Neuronal stem cell (in vitro differentiated cells): Measurements from ENCODE around the gene TUBGCP3.
A peak's percentile ranks its signal among the peaks of the same experiment; 100 is the strongest.

Experiments used
- DNase-seq: peaks from one replicate; pipeline ENCODE4 v3.0.0-alpha.2; 2013; ENCODE audit warnings: low spot score
- H2AFZ ChIP-seq: one replicate; pipeline ENCODE4 v1.6.1; 2013; ENCODE audit warnings: mild to moderate bottlenecking, low read length, inconsistent platforms
- H2AK5ac ChIP-seq: 2 replicates; pipeline ENCODE4 v1.6.1; 2013; ENCODE audit warnings: low read depth, mild to moderate bottlenecking, inconsistent platforms, low read length, moderate library complexity, mixed read lengths
- H2BK120ac ChIP-seq: 2 replicates; pipeline ENCODE4 v1.6.1; 2013; ENCODE audit warnings: low read depth, mild to moderate bottlenecking, inconsistent platforms, low read length, moderate library complexity, mixed read lengths
- H2BK12ac ChIP-seq: one replicate; pipeline ENCODE4 v1.6.1; 2013; ENCODE audit warnings: low read length, inconsistent platforms
- H2BK15ac ChIP-seq: 2 replicates; pipeline ENCODE4 v1.6.1; 2013; ENCODE audit warnings: mild to moderate bottlenecking, low read length, inconsistent platforms, mixed read lengths
- H2BK5ac ChIP-seq: one replicate; pipeline ENCODE4 v1.6.1; 2013; ENCODE audit warnings: inconsistent platforms, mild to moderate bottlenecking, low read length, moderate library complexity
- H3K14ac ChIP-seq: one replicate; pipeline ENCODE4 v1.6.1; 2013; ENCODE audit warnings: low read length, inconsistent platforms
- H3K18ac ChIP-seq: 2 replicates; pipeline ENCODE4 v1.6.1; 2013; ENCODE audit warnings: low read length, inconsistent platforms
- H3K23ac ChIP-seq: 2 replicates; pipeline ENCODE4 v1.6.1; 2013; ENCODE audit warnings: low read depth, mild to moderate bottlenecking, mixed read lengths, low read length, inconsistent platforms; ENCODE audit not compliant: poor library complexity
- H3K27ac ChIP-seq: replicated peaks from 3 replicates; pipeline ENCODE4 v1.5.1; 2013; ENCODE audit warnings: low read length, inconsistent platforms
- H3K27me3 ChIP-seq, 3 experiments: 2 replicates each; pipeline ENCODE4 v1.6.1; 2013; ENCODE audit warnings: low read length in 3 of 3, mild to moderate bottlenecking in 2 of 3, inconsistent platforms in 1 of 3, low read depth in 1 of 3, mixed read lengths in 1 of 3, moderate library complexity in 1 of 3; ENCODE audit not compliant: control insufficient read depth in 3 of 3, insufficient read depth in 3 of 3
- H3K36me3 ChIP-seq, 2 donors: replicated peaks in 1 of 2; 2 replicates each; pipeline ENCODE4 v1.6.1; 2013; ENCODE audit warnings: low read length in 2 of 2; ENCODE audit not compliant: control insufficient read depth in 2 of 2, insufficient read depth in 2 of 2
- H3K4ac ChIP-seq: 2 replicates; pipeline ENCODE4 v1.6.1; 2013; ENCODE audit warnings: inconsistent platforms, mild to moderate bottlenecking, low read length, moderate library complexity
- H3K4me1 ChIP-seq, 2 donors: 1 replicate in 1 of 2; 2 replicates in 1 of 2; pipeline ENCODE4 v1.6.1; 2013; ENCODE audit warnings: low read length in 2 of 2, low read depth in 1 of 2; ENCODE audit not compliant: control insufficient read depth in 2 of 2, insufficient read depth in 1 of 2
- H3K4me2 ChIP-seq: one replicate; pipeline ENCODE4 v1.6.1; 2013; ENCODE audit warnings: mild to moderate bottlenecking, low read length, inconsistent platforms; ENCODE audit not compliant: insufficient read depth, poor library complexity, severe bottlenecking
- H3K4me3 ChIP-seq, 2 donors: 2 replicates each; pipeline ENCODE4 v1.5.1; 2013; ENCODE audit warnings: low read length in 2 of 2, mild to moderate bottlenecking in 2 of 2, inconsistent platforms in 1 of 2, moderate library complexity in 1 of 2
- H3K79me1 ChIP-seq: one replicate; pipeline ENCODE4 v1.6.1; 2013; ENCODE audit warnings: low read depth, mild to moderate bottlenecking, inconsistent platforms, low read length, moderate library complexity
- H3K9ac ChIP-seq: one replicate; pipeline ENCODE4 v1.6.1; 2013; ENCODE audit warnings: mild to moderate bottlenecking, low read depth, low read length, inconsistent platforms; ENCODE audit not compliant: poor library complexity
- H3K9me3 ChIP-seq, 2 donors: replicated peaks in 1 of 2; 2 replicates each; pipeline versions ENCODE3 to v1.6.1; 2013; ENCODE audit warnings: low read length in 2 of 2, mild to moderate bottlenecking in 2 of 2, inconsistent platforms in 1 of 2, low read depth in 1 of 2, mixed read lengths in 1 of 2, moderate library complexity in 1 of 2; ENCODE audit not compliant: control insufficient read depth in 2 of 2, insufficient read depth in 1 of 2
- H4K8ac ChIP-seq: one replicate; pipeline ENCODE4 v1.6.1; 2013; ENCODE audit warnings: low read depth, mild to moderate bottlenecking, inconsistent platforms, low read length, moderate library complexity
- H4K91ac ChIP-seq: one replicate; pipeline ENCODE4 v1.6.1; 2013; ENCODE audit warnings: low read length, low read depth, mild to moderate bottlenecking, inconsistent platforms; ENCODE audit not compliant: poor library complexity
- WGBS, 2 donors: extraction: QIAGEN DNeasy Blood & Tissue Kit; methylation state at CpG; one replicate each; pipeline ENCODE4 v1.1.7; 2013; ENCODE audit warnings: missing lambda C conversion rate in 2 of 2, mixed read lengths in 1 of 2; ENCODE audit not compliant: insufficient read length in 2 of 2, insufficient replicate concordance in 1 of 2; ENCODE audit errors: extremely low coverage in 2 of 2; 5-methylcytosine and 5-hydroxymethylcytosine counted together

Gene TUBGCP3

DNA sequence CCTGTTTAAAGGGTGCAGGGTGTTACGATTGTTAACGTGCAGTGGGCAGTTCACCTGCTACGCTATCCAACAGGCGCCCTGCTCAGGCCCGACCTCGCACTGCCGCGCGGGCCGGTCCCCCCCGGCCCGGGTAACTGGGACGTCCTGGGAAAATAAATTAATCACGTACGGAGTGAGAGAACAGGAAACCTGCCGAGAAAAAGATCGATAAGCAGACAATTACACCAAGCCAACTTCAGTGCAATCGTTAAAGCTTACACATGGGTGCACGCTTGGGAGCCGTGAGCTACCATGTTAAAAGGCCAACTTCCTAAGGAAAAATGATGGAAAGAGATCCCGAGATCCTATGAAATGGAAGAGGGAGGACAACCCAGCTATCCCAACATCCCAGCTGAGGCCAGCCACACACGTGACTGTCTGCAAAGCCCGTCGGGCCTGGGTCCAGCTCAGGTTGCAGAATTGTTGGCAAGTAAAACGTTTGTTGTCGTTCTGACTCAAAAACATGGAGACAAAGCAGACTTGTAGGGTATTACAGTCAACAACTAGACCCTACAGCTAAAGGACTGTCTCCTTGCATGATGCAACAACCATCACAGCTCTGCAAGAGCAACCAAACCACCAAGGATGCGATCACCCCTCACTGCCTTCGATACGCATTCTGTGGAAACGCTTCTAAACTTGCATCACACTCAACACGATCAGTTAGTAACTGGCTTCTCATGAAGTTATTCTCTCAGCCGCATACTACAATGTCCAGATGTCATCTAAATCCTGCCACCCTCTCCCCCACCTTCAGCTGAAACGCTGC lies 741 bp upstream of the TUBGCP3 start:
- peak overlapping the region in 1 of 2 donors; percentile 94 for H3K4me3 ChIP-seq
- H3K14ac ChIP-seq: no peak overlapping the region
- no peaks in the 10 kb centered on the region for H3K27me3 ChIP-seq
- peak overlapping the region; percentile 90 for H4K8ac ChIP-seq
- no peak overlapping the region for H3K9ac ChIP-seq
- H3K79me1 ChIP-seq: peaks cover 6% of the 10 kb centered on the region
- H4K91ac ChIP-seq: no peak overlapping the region
- H2BK12ac ChIP-seq: no peak overlapping the region
- peaks cover 0 to 16% of the 10 kb centered on the region in 2 donors for H3K9me3 ChIP-seq
- H3K4me1 ChIP-seq: peaks cover 7% of the 10 kb centered on the region in 2 donors
- peak overlapping the region; percentile 97 for H2AFZ ChIP-seq
- peak overlapping the region; percentile 18 for H2AK5ac ChIP-seq
- no peak overlapping the region for H2BK15ac ChIP-seq
- H3K27ac ChIP-seq: peak overlapping the region; percentile 95
- H3K23ac ChIP-seq: no peak overlapping the region
- no peak for DNase-seq
- H2BK5ac ChIP-seq: peak overlapping the region; percentile 95
- no peak overlapping the region for H3K4me2 ChIP-seq
- peak overlapping the region; percentile 77 for H3K18ac ChIP-seq
- no peak overlapping the region for H2BK120ac ChIP-seq
- H3K4ac ChIP-seq: no peak overlapping the region
- WGBS, 2 donors: no CpG with 5 or more reads among the region's 33 CpGs
- peaks cover 2 to 7% of the 10 kb centered on the region in 2 donors for H3K36me3 ChIP-seq

DNA sequence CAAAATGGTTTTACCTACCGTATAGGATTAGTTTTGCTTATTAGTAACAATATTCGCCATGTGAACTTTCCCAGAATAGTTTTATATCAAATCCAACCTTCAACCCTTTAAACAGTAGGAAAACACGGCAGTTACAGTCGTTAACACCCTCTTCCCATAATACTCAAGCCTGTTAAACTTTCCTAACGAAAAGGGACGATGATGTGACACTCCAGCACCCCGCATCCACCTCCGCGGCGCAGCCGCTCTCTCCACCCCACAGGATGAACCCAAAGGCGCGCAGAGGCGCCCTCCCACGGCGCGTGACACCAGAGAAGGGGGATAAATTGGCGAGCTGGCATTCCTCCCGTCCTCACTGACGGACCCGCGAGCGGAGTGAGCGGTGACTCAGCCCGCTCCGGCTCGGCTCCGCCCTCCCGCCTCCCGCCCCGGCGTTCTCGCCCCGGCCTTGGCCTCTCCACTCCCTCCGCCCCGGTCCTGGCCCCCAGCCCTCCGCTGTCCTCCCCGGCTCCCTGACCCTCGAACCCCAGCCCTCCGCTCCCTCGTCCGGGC lies 665 bp downstream of the TUBGCP3 start:
- Histone ChIP-seq H3K36me3 (peaks cover 3 to 13% of the 10 kb centered on the region in 2 donors), H3K27me3 (no peaks in the 10 kb centered on the region), H3K23ac (peak overlapping the region; percentile 97), H3K9me3 (peaks cover under 1 to 16% of the 10 kb centered on the region in 2 donors), H4K91ac (peak overlapping the region; percentile 75), H2AK5ac (peak overlapping the region; percentile 91), H3K14ac (peak overlapping the region; percentile 98), H3K4me1 (peaks cover 7% of the 10 kb centered on the region in 2 donors), H2BK5ac (peak overlapping the region; percentile 95), H3K4me3 (peak overlapping the region; percentile 94 to 96), H2BK15ac (peak overlapping the region; percentile 77), H3K4me2 (peak overlapping the region; percentile 90), H3K27ac (peak overlapping the region; percentile 95), H3K79me1 (peaks cover 7% of the 10 kb centered on the region), H2AFZ (peak overlapping the region; percentile 97), H2BK120ac (peak overlapping the region; percentile 90), H4K8ac (peak overlapping the region; percentile 97), H3K18ac (peak overlapping the region; percentile 100), H3K9ac (peak overlapping the region; percentile 99), H3K4ac (peak overlapping the region; percentile 95), H2BK12ac (peak overlapping the region; percentile 68)
- DNase-seq: peak; percentile 58
- no CpG with 5 or more reads among the region's 42 CpGs for WGBS, 2 donors

DNA sequence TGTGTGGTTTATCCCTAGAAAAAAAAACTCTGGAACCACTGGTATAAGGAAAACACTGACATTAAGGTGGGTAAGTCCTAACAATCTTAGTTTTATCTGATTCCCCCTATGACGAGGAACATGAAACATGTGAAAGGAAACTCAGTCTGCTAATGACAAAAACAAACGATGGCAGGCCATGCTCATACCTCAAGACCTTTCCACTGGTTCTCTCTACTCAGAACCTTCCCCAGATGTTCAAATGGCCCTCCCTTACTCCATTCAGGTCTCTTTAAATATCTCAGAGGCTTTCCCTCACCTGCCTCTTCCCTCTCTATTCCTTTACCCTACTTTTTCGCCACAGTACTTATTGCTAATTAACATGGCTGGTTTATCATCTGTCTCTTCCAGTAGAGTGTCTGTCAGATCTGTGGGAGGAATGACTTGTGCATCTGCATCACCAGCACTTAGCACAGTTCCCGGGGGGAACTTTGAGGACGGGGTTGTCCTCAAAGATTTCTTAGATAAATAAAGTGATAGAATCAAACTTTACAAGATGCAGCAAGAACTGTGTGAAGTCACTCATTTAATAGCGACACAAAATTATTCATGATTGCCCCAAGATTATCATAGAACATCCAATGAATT lies 1.5 kb downstream of the TUBGCP3 start:
- H3K23ac ChIP-seq: no peak overlapping the region
- H3K4ac ChIP-seq: no peak overlapping the region
- H3K14ac ChIP-seq: no peak overlapping the region
- H2BK15ac ChIP-seq: no peak overlapping the region
- H3K4me1 ChIP-seq: peaks cover 7% of the 10 kb centered on the region in 2 donors
- peaks cover 4 to 20% of the 10 kb centered on the region in 2 donors for H3K36me3 ChIP-seq
- H3K27ac ChIP-seq: no peak overlapping the region
- peaks cover 10% of the 10 kb centered on the region for H3K79me1 ChIP-seq
- no peak overlapping the region for H4K8ac ChIP-seq
- H3K18ac ChIP-seq: no peak overlapping the region
- H4K91ac ChIP-seq: no peak overlapping the region
- no peaks in the 10 kb centered on the region for H3K27me3 ChIP-seq
- no peak overlapping the region for H2BK12ac ChIP-seq
- no peak overlapping the region for H2BK5ac ChIP-seq
- peaks cover 2 to 16% of the 10 kb centered on the region in 2 donors for H3K9me3 ChIP-seq
- no CpG with 5 or more reads among the region's 6 CpGs for WGBS, 2 donors
- no peak for DNase-seq
- H2AK5ac ChIP-seq: no peak overlapping the region
- H2BK120ac ChIP-seq: no peak overlapping the region
- H3K4me2 ChIP-seq: no peak overlapping the region
- H3K4me3 ChIP-seq: peak overlapping the region in 1 of 2 donors; percentile 94
- no peak overlapping the region for H3K9ac ChIP-seq
- no peak overlapping the region for H2AFZ ChIP-seq
